ENCODE measurements around the gene ARHGAP24.

DNA sequence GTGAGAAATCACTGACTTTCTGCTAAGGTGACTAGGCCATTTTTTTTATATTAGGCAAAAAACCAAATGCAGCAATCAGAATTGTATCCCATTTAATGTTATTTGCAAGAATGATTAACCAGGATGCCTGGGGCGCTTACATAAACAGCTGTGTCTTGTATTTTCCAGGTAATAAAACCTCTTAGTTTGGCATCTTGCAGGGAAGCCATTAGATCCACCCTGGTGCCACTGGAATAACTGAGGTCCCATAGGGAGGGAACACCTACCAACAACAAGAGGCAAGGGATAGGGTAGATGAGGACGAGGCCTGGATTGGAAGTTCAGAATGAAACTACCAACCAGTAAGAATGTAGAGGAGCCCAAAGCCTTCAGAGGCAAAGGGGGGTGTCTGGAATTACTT is 288.3 kb downstream of the ARHGAP24 start:
- no peak for TF ChIP-seq EZH2 (IDR thresholded peaks at IDR 0.05; ENCODE audit: low read length, missing control alignments)
- TF ChIP-seq, protein P1, sequence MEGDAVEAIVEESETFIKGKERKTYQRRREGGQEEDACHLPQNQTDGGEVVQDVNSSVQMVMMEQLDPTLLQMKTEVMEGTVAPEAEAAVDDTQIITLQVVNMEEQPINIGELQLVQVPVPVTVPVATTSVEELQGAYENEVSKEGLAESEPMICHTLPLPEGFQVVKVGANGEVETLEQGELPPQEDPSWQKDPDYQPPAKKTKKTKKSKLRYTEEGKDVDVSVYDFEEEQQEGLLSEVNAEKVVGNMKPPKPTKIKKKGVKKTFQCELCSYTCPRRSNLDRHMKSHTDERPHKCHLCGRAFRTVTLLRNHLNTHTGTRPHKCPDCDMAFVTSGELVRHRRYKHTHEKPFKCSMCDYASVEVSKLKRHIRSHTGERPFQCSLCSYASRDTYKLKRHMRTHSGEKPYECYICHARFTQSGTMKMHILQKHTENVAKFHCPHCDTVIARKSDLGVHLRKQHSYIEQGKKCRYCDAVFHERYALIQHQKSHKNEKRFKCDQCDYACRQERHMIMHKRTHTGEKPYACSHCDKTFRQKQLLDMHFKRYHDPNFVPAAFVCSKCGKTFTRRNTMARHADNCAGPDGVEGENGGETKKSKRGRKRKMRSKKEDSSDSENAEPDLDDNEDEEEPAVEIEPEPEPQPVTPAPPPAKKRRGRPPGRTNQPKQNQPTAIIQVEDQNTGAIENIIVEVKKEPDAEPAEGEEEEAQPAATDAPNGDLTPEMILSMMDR (conservative IDR thresholded peaks at IDR 0.05 in 1 of 2, IDR thresholded peaks at IDR 0.05 in 1 of 2; ENCODE audit: low read depth in 1 of 2, low read length in 2 of 2) = no peak
